ENCODE results near the gene RASSF7.

Gene RASSF7

GRCh38 chr11:593347-593746 is 32.6 kb downstream of the RASSF7 start:
- Histone ChIP-seq H3K27ac (ENCODE audit: low read depth, low read length) (no peak overlapping the region), H3K36me3 (ENCODE audit: low read length) (peaks cover 14% of the 10 kb centered on the region; the same call in 1 of the 2 replicates), H3K9ac (ENCODE audit: low read length) (no peak overlapping the region), H3F3A (ENCODE audit: insufficient read depth) (no peaks in the 10 kb centered on the region), H2AFZ (ENCODE audit: low read depth, low read length, severe bottlenecking) (no peak overlapping the region), H3K9me3 (ENCODE audit: insufficient read depth, low read length) (no peaks in the 10 kb centered on the region), H3K79me2 (ENCODE audit: insufficient read depth, low read length) (no peaks in the 10 kb centered on the region), H3K4me2 (ENCODE audit: low read depth, low read length, poor library complexity, severe bottlenecking) (no peak overlapping the region), H3K4me3 (ENCODE audit: insufficient read depth, low read length, poor library complexity, severe bottlenecking) (no peak overlapping the region), H4K20me1 (ENCODE audit: low read depth, low read length) (no peaks in the 10 kb centered on the region), H3K27me3 (ENCODE audit: low read length) (no peaks in the 10 kb centered on the region), H3K9me2 (replicated peaks; ENCODE audit: insufficient read depth, low read length) (no peaks in the 10 kb centered on the region)
- TF ChIP-seq EZH2phosphoT487 (conservative IDR thresholded peaks at IDR 0.05; ENCODE audit: low read length) = no peak
- TF ChIP-seq, protein P1, sequence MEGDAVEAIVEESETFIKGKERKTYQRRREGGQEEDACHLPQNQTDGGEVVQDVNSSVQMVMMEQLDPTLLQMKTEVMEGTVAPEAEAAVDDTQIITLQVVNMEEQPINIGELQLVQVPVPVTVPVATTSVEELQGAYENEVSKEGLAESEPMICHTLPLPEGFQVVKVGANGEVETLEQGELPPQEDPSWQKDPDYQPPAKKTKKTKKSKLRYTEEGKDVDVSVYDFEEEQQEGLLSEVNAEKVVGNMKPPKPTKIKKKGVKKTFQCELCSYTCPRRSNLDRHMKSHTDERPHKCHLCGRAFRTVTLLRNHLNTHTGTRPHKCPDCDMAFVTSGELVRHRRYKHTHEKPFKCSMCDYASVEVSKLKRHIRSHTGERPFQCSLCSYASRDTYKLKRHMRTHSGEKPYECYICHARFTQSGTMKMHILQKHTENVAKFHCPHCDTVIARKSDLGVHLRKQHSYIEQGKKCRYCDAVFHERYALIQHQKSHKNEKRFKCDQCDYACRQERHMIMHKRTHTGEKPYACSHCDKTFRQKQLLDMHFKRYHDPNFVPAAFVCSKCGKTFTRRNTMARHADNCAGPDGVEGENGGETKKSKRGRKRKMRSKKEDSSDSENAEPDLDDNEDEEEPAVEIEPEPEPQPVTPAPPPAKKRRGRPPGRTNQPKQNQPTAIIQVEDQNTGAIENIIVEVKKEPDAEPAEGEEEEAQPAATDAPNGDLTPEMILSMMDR (IDR thresholded peaks at IDR 0.05; ENCODE audit: insufficient read depth, low read length, poor library complexity, severe bottlenecking) = no peak

- Histone ChIP-seq H3K9ac (ENCODE audit: low read length) (no peak overlapping the region), H3K9me3 (ENCODE audit: insufficient read depth, low read length) (no peaks in the 10 kb centered on the region), H2AFZ (ENCODE audit: low read depth, low read length, severe bottlenecking) (no peak overlapping the region), H3K4me2 (ENCODE audit: low read depth, low read length, poor library complexity, severe bottlenecking) (no peak overlapping the region), H4K20me1 (ENCODE audit: low read depth, low read length) (no peaks in the 10 kb centered on the region; the same call in 1 of the 2 replicates), H3K36me3 (ENCODE audit: low read length) (peaks cover 10% of the 10 kb centered on the region; the same call in 1 of the 2 replicates), H3K79me2 (ENCODE audit: insufficient read depth, low read length) (no peaks in the 10 kb centered on the region), H3K9me2 (replicated peaks; ENCODE audit: insufficient read depth, low read length) (no peaks in the 10 kb centered on the region), H3K27ac (ENCODE audit: low read depth, low read length) (no peak overlapping the region), H3F3A (ENCODE audit: insufficient read depth) (no peaks in the 10 kb centered on the region), H3K27me3 (ENCODE audit: low read length) (no peaks in the 10 kb centered on the region), H3K4me3 (ENCODE audit: insufficient read depth, low read length, poor library complexity, severe bottlenecking) (no peak overlapping the region)
- TF ChIP-seq, protein P1 (IDR thresholded peaks at IDR 0.05; ENCODE audit: insufficient read depth, low read length, poor library complexity, severe bottlenecking) = no peak
- TF ChIP-seq EZH2phosphoT487 (conservative IDR thresholded peaks at IDR 0.05; ENCODE audit: low read length) = no peak
Measured at GRCh38 chr11:595400-595799, 34.6 kb downstream of the RASSF7 start.

DNA sequence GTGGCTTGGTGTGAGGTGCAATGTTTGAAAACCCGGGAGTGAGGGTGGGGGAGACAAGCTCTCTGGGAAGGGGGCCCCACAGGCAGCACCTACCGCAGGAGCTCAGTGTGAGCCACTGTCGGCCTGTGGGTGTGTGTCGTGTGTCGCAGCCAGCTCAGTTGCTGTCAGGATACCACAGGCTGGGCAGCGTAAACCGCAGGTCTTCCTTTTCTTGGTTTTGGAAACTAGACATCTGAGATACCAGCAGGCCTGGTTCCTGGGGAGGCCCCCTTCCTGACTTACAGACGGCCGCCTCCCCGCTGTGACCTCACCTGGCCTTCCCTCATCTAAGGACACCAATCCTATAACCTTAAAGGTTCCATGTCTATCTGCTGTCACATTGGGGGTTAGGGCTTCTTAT is 35.6 kb downstream of the RASSF7 start:
- Histone ChIP-seq H3F3A (ENCODE audit: insufficient read depth) (no peaks in the 10 kb centered on the region), H3K79me2 (ENCODE audit: insufficient read depth, low read length) (no peaks in the 10 kb centered on the region), H2AFZ (ENCODE audit: low read depth, low read length, severe bottlenecking) (no peak overlapping the region), H3K9me2 (replicated peaks; ENCODE audit: insufficient read depth, low read length) (no peaks in the 10 kb centered on the region), H4K20me1 (ENCODE audit: low read depth, low read length) (no peaks in the 10 kb centered on the region; the same call in 1 of the 2 replicates), H3K4me3 (ENCODE audit: insufficient read depth, low read length, poor library complexity, severe bottlenecking) (no peak overlapping the region), H3K9ac (ENCODE audit: low read length) (no peak overlapping the region), H3K9me3 (ENCODE audit: insufficient read depth, low read length) (no peaks in the 10 kb centered on the region), H3K27me3 (ENCODE audit: low read length) (no peaks in the 10 kb centered on the region), H3K27ac (ENCODE audit: low read depth, low read length) (no peak overlapping the region), H3K36me3 (ENCODE audit: low read length) (peaks cover 6% of the 10 kb centered on the region; the same call in 1 of the 2 replicates), H3K4me2 (ENCODE audit: low read depth, low read length, poor library complexity, severe bottlenecking) (no peak overlapping the region)
- TF ChIP-seq, protein P1 (IDR thresholded peaks at IDR 0.05; ENCODE audit: insufficient read depth, low read length, poor library complexity, severe bottlenecking) = no peak
- no peak for TF ChIP-seq EZH2phosphoT487 (conservative IDR thresholded peaks at IDR 0.05; ENCODE audit: low read length)
